ENCODE measurements around the gene GGACT. TPM values are rescaled to one million over a fixed set of nuclear protein-coding genes. Genes with fewer than 3 reads are reported as not detected.

Gene GGACT
- total RNA-seq, 2 donors from 2014 or later, result 8.3 to 9.8 TPM

DNA sequence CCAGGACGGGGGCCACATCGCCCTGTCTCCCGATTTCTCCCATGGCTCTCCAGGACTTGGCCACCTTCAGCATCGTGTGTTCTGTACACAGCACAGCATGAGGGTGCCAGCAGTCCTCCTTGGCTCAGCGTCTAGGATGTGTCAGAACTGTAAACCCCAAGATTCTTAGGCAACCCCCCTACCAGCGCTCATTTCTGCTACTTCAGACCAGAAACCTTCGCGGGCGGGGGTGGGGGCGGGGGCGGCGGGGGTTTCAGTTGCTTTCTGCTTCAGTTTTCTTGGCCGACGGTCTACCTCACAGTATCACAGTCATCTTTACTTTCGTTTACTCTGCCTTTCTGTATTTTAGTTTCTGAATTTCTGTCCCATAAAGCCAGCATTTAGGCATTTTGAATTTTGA lies 82.4 kb downstream of the GGACT start:
- DNase-seq (no peak), ATAC-seq (no peak)
- intact Hi-C loops (cut with DNase I, micrococcal nuclease), result loop anchor here in 1 of 2 donors (10.0 kb wide), 1 partner anchor 1051 kb away; no protein-coding TSS in a partner anchor

DNA sequence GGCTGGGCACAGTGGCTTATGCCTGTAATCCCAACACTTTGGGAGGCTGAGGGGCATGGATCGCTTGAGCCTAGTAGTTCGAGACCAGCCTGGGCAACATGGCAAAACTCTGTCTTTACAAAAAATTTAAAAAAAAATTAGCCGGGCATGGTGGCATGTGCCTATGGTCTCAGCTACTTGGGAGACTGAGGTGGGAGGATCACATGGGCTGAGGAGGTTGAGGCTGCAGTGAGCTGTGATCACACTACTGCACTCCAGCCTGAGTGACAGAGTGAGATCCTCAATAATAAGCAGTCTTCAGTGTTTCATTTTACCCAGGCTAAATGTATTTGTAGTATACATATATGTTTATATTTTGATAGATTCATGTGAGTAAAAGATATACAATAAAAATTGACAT lies 85.0 kb downstream of the GGACT start:
- intact Hi-C loops (cut with DNase I, micrococcal nuclease), result loop anchor here in 1 of 2 donors (10.0 kb wide), 1 partner anchor 1049 kb away; no protein-coding TSS in a partner anchor
- DNase-seq (no peak), ATAC-seq (no peak)

DNA sequence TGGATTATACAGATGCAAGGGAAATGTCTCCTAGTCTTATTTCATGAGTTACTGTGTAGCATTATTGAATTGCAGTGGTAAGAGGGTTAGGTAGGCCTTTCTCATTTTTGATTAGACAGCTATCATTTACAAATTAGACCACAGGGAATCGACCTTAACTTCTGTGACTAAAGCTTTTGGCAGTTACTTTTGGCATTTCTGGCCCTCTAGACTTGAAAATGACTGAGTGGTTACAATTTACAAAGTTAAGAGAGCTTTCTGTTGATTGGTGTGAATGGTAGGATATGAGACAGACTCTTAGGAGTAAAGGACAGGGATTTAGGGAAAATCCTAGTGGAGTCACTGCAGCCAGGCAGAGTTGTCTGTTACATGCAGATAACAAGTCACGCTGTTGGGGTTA lies 86.1 kb downstream of the GGACT start:
- intact Hi-C loops (cut with DNase I, micrococcal nuclease), result loop anchor here in 1 of 2 donors (10.0 kb wide), 1 partner anchor 1048 kb away; no protein-coding TSS in a partner anchor
- DNase-seq (no peak), ATAC-seq (no peak)

DNA sequence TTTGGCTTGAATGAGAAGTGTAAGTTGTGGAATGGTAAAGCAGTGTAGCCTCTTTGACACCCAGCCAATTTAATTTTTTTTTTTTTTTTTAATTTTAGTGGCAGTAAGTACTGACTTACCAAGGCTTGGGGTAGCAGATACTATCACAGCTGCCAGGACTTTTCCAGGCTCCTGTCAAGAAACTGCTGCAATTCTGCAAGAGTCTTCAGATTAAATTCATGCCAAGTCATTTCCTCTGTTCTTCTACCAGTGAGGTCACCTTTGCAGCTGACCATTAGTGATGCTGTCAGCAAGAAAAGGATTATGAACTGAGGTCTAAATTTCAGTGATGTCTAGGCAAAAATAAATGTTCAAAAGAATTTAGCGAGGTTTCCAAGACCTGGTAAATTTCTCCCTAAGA lies 91.2 kb downstream of the GGACT start:
- ATAC-seq (no peak), DNase-seq (no peak)
- intact Hi-C loops (cut with DNase I, micrococcal nuclease), result no loop called here

DNA sequence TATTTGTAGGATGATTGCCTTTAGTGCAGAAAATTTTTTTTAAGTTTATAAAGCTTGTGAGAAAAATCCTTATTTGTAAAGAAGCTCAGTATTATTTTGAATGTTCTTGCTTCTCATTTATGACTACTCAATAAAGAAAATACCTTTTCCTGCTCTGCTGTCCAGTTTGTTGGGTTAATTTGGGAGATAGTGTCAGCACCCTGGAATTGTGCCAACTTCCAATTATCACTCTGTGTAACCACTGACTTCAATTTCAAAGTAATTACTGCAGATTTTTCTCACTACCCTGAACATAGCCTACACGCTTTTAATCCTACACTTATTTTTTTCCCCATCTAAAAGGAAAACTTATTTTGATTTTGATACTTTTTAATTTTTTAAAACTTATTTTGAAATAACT lies 93.1 kb downstream of the GGACT start:
- DNase-seq (no peak), ATAC-seq (no peak)
- intact Hi-C loops (cut with DNase I, micrococcal nuclease), result no loop called here

GRCh38 chr13:100493418-100493817 lies 95.2 kb downstream of the GGACT start:
- intact Hi-C loops (cut with DNase I, micrococcal nuclease), result no loop called here
- ATAC-seq (no peak), DNase-seq (no peak)

GRCh38 chr13:100491164-100491842 lies 97.3 kb downstream of the GGACT start:
- ATAC-seq, result no peak

GRCh38 chr13:100490692-100491091 lies 97.9 kb downstream of the GGACT start:
- intact Hi-C loops (cut with DNase I, micrococcal nuclease), result no loop called here
- no peak for DNase-seq
- ATAC-seq, result peak; percentile 37

More at GRCh38 chr13:100491164-100491842, 97.3 kb downstream of the GGACT start:
- intact Hi-C loops (cut with DNase I, micrococcal nuclease), result no loop called here
- DNase-seq, result no peak

DNA sequence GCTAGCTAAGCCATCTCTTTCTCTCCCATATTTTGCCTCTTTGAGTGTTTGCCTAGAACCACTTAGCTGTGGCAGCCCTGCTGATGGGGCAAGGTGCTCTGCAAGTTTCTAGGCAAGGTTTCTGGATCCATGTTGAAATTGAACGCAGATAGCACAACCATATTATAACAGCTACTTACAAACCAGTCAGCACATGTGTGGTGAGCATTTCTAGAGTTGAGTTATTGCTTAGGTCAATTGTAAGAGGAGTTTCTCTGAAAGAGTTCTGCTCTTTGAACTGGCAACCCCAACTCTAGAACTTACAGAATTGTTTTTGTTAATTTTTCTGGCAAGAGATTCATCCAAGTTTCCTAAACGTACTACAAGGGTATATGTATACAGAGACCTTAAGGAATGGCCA lies 103.3 kb downstream of the GGACT start:
- ATAC-seq (no peak), DNase-seq (no peak)
- intact Hi-C loops (cut with DNase I, micrococcal nuclease), result no loop called here

- intact Hi-C loops (cut with DNase I, micrococcal nuclease), result no loop called here
- peak; percentile 23 to 44 for DNase-seq
- ATAC-seq, result peak; percentile 95
Observed at GRCh38 chr13:100484702-100485101, 103.9 kb downstream of the GGACT start.

GRCh38 chr13:100483841-100484381 lies 104.7 kb downstream of the GGACT start:
- intact Hi-C loops (cut with DNase I, micrococcal nuclease), result no loop called here
- ATAC-seq (peak; percentile 45), DNase-seq (no peak)

DNA sequence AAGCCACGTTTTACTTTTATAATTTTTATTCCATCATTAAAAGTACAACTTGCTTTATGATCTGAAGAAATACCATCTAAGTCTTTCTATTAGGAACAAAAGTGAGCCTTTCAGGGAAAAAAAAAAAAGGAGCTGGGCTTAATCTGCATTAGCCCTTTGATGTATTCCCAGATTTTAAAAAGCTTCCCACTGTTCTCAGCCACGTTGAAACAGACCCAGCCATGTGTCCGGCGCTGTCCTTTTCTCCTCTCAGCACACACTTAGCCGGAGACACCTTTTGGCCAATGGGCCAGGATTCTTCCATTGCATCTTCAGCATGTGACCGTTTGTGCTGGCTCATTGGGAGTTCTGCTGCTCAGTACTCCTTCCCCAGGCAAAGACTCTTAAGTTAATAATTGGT lies 105.5 kb downstream of the GGACT start:
- intact Hi-C loops (cut with DNase I, micrococcal nuclease), result no loop called here
- no peak for ATAC-seq
- DNase-seq, result no peak

- no peak for ATAC-seq
- no peak for DNase-seq
- intact Hi-C loops (cut with DNase I, micrococcal nuclease), result no loop called here
Observed at GRCh38 chr13:100480676-100481075, 107.9 kb downstream of the GGACT start.

Other genes starting within 250 kb of the GGACT start
- 10 to 100 TPM; 15.9 to 26.1 TPM for gene TMTC4, start 86.0 kb upstream of the GGACT start, total RNA-seq

All from left colon (tissue), 2 donors.